Measurements from ENCODE around the gene ROR1. TPM values are rescaled to one million over a fixed set of nuclear protein-coding genes. Genes with fewer than 3 reads are reported as not detected.
A peak's percentile ranks its signal among the peaks of the same experiment; 100 is the strongest.

ROR1 gene
- total RNA-seq, 2 experiments from 2014 or later, result 0.10 to 0.14 TPM

DNA sequence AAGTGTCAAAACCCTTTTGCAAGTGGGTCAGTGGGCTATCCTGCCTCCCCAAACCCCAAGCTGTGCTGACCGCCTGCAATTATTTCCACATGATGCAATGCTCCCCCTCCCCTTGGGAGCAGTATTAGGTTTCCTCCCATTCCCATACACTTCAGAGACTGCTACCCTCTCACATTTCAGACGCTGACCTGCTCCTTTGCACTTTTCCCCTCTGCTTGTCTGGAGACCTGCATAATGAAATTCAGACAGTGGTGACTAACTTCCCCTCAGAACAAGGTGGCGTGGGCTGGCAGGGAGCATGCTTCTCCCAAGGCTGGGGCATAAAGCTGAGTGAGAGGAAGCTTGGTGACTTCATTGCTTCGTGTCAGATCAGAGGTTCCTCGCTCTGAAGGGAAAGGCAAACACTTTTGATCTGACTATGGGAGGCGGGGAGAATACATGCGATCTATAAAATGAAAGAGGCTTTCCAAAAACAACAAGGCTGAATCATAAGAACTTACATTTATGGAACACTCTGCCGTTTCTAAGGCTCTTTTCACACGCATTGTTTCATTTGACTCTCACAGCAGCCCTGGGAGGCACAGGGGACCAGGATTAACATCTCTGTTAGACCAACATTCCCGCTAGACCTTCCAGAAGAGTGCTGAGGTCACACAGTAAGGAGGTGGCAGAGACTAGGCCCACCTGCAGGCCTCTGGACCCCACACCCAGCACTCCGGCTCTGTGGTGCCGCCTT lies 27.5 kb upstream of the ROR1 start:
- H3K9me3 Mint-ChIP-seq, result no peaks in the 10 kb centered on the region
- intact Hi-C loops (cut with micrococcal nuclease), result loop anchor here (1.0 kb wide), 1 partner anchor 54 kb away; no protein-coding TSS in a partner anchor
- H3K27me3 Mint-ChIP-seq (ENCODE audit: low read depth), result peaks cover 11% of the 10 kb centered on the region
- CTCF ChIA-PET, result no interaction called here
- peak overlapping the region; percentile 78 for H3K27ac Mint-ChIP-seq
- no peak overlapping the region for H3K4me3 Mint-ChIP-seq
- no peaks in the 10 kb centered on the region for H3K36me3 Mint-ChIP-seq (ENCODE audit: low read depth)
- peak; percentile 82 for DNase-seq
- peaks cover 21% of the 10 kb centered on the region for H3K4me1 Mint-ChIP-seq (ENCODE audit: low read depth)

GRCh38 chr1:63747445-63747844 lies 26.4 kb upstream of the ROR1 start:
- no peaks in the 10 kb centered on the region for H3K9me3 Mint-ChIP-seq
- H3K4me3 Mint-ChIP-seq, result no peak overlapping the region
- H3K4me1 Mint-ChIP-seq (ENCODE audit: low read depth), result peaks cover 19% of the 10 kb centered on the region
- H3K27me3 Mint-ChIP-seq (ENCODE audit: low read depth), result peaks cover 15% of the 10 kb centered on the region
- CTCF ChIA-PET, result interaction anchor here (0.8 to 1.5 kb wide), 2 partner anchors 55 to 390 kb away, joined by 3 read pairs; no protein-coding TSS in a partner anchor
- intact Hi-C loops (cut with micrococcal nuclease), result no loop called here
- no peak for DNase-seq
- no peaks in the 10 kb centered on the region for H3K36me3 Mint-ChIP-seq (ENCODE audit: low read depth)
- H3K27ac Mint-ChIP-seq, result no peak overlapping the region

- no peak overlapping the region for H3K4me3 Mint-ChIP-seq
- no peaks in the 10 kb centered on the region for H3K9me3 Mint-ChIP-seq
- H3K36me3 Mint-ChIP-seq (ENCODE audit: low read depth), result no peaks in the 10 kb centered on the region
- intact Hi-C loops (cut with micrococcal nuclease), result no loop called here
- H3K27ac Mint-ChIP-seq, result no peak overlapping the region
- peaks cover 12% of the 10 kb centered on the region for H3K27me3 Mint-ChIP-seq (ENCODE audit: low read depth)
- peaks cover 14% of the 10 kb centered on the region for H3K4me1 Mint-ChIP-seq (ENCODE audit: low read depth)
- no peak for DNase-seq
- CTCF ChIA-PET, result interaction anchor here (0.8 to 1.5 kb wide), 2 partner anchors 56 to 389 kb away, joined by 3 read pairs; no protein-coding TSS in a partner anchor
Observed at GRCh38 chr1:63748046-63748580, 25.7 kb upstream of the ROR1 start.

GRCh38 chr1:63748641-63749040 lies 25.2 kb upstream of the ROR1 start:
- CTCF ChIA-PET, result interaction anchor here (1.5 kb wide), 1 partner anchor 389 kb away, joined by 3 read pairs; no protein-coding TSS in a partner anchor
- no peak overlapping the region for H3K4me3 Mint-ChIP-seq
- H3K27me3 Mint-ChIP-seq (ENCODE audit: low read depth), result peaks cover 11% of the 10 kb centered on the region
- intact Hi-C loops (cut with micrococcal nuclease), result no loop called here
- H3K36me3 Mint-ChIP-seq (ENCODE audit: low read depth), result no peaks in the 10 kb centered on the region
- DNase-seq, result no peak
- H3K4me1 Mint-ChIP-seq (ENCODE audit: low read depth), result peaks cover 13% of the 10 kb centered on the region
- no peaks in the 10 kb centered on the region for H3K9me3 Mint-ChIP-seq
- no peak overlapping the region for H3K27ac Mint-ChIP-seq

DNA sequence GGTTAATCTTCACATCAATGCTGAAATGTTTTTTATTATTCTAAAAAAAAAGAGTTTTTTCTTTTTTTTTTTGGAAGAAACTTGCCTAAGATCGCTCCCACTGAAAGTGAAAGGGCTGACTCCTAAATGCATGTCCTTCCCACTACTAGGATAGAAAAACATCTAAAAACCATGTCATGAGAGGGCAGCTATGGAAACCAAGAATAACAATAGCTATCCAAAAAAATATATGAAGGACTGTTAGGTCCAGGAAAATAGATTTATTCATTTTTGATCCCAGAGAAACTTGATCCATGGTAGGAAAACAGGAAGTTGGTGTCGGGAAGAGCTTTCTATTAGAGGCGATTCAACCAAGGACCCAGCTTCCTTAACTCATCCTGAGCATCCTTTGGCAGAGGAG lies 23.1 kb upstream of the ROR1 start:
- Mint-ChIP-seq H3K4me1 (ENCODE audit: low read depth) (peaks cover 11% of the 10 kb centered on the region), H3K36me3 (ENCODE audit: low read depth) (no peaks in the 10 kb centered on the region), H3K9me3 (no peaks in the 10 kb centered on the region), H3K4me3 (no peak overlapping the region), H3K27ac (no peak overlapping the region), H3K27me3 (ENCODE audit: low read depth) (peaks cover 11% of the 10 kb centered on the region)
- CTCF ChIA-PET, result interaction anchor here (0.6 to 1.0 kb wide), 2 partner anchors 25 to 35 kb away, joined by 3 to 5 read pairs; no protein-coding TSS in a partner anchor
- intact Hi-C loops (cut with micrococcal nuclease), result no loop called here
- no peak for DNase-seq

DNA sequence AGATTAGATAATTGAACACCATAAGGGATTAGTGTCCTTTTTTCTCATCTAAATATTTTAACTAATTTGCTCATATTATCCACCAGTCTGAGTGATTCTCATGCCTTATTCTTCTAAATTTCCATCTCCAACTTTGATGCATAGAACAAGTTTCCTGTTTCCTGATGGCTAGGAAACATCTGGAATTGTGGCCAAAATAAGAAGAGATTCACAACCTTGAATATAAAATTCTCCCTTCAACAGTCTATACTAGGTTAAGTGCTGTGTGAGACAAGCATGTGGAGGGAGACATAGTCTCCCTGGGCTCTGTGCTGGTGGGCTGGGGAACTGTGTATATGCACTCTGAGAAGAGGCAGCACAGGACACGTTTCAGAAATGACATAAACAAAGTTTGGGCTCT lies 21.6 kb upstream of the ROR1 start:
- Mint-ChIP-seq H3K27me3 (ENCODE audit: low read depth) (peaks cover 11% of the 10 kb centered on the region), H3K4me3 (no peak overlapping the region), H3K27ac (no peak overlapping the region), H3K36me3 (ENCODE audit: low read depth) (no peaks in the 10 kb centered on the region), H3K4me1 (ENCODE audit: low read depth) (peaks cover 5% of the 10 kb centered on the region), H3K9me3 (no peaks in the 10 kb centered on the region)
- CTCF ChIA-PET, result no interaction called here
- intact Hi-C loops (cut with micrococcal nuclease), result no loop called here
- DNase-seq, result no peak

DNA sequence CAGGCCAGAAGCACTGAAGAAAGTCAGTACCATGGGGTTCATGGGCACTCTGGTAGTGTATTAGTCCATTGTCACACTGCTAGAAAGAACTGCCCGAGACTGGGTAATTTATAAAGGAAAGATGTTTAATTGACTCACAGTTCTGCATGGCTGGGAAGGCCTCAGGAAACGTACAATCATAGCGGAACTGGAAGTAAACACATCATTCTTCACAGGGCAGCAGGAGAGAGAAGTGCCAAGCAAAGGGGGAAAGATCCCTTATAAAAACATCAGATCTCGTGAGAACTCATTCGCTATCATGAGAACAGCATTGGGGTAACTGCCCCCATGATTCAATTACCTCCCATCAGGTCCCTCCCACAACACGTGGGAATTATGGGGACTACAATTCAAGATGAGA lies 20.2 kb upstream of the ROR1 start:
- intact Hi-C loops (cut with micrococcal nuclease), result no loop called here
- Mint-ChIP-seq H3K36me3 (ENCODE audit: low read depth) (no peaks in the 10 kb centered on the region), H3K27me3 (ENCODE audit: low read depth) (peaks cover 8% of the 10 kb centered on the region), H3K27ac (no peak overlapping the region), H3K9me3 (no peaks in the 10 kb centered on the region), H3K4me1 (ENCODE audit: low read depth) (no peaks in the 10 kb centered on the region), H3K4me3 (no peak overlapping the region)
- no peak for DNase-seq
- CTCF ChIA-PET, result no interaction called here

DNA sequence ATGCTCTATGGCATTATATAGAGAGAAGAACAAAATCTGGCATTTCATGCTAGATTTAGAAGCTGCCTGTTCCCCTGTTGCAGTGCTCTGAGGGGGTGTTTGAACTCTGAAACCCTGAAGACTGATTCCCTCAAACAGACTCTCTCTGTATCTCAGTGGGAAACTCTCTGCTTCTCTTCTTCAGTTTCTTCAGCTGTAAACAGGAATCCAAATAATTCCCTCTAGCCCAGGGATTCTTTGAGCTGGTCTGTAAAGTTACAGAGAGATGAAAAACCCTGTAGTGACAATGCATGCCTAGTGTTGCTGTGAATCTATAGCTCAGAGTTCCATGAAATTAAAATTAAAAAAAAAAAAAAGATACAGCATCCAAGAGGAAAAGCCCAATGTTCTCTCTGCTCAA lies 17.0 kb upstream of the ROR1 start:
- no peaks in the 10 kb centered on the region for H3K9me3 Mint-ChIP-seq
- H3K27me3 Mint-ChIP-seq (ENCODE audit: low read depth), result peaks cover 4% of the 10 kb centered on the region
- no peak overlapping the region for H3K27ac Mint-ChIP-seq
- no peak for DNase-seq
- H3K36me3 Mint-ChIP-seq (ENCODE audit: low read depth), result no peaks in the 10 kb centered on the region
- CTCF ChIA-PET, result interaction anchor here (0.6 kb wide), 1 partner anchor 65 kb away, joined by 5 read pairs; no protein-coding TSS in a partner anchor
- H3K4me1 Mint-ChIP-seq (ENCODE audit: low read depth), result no peaks in the 10 kb centered on the region
- intact Hi-C loops (cut with micrococcal nuclease), result no loop called here
- no peak overlapping the region for H3K4me3 Mint-ChIP-seq

DNA sequence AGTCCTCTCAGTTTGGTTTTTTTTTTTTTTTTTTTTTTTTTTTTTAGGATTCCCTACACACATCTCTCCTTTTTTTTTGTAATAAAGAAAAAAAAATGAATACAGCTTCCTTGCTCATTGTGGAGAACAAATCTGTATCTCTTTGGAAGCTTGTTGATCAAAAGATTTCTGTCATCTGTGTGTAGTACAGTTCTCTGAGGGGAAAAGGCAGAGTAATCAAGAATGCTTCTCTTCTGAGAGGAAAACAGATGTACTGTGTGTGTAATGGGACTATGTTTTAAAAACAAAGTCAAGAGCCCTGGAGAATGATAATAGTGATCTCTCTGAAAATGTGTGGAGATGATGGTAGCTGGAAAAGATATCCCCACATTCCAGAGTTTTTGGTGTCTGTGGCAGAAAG lies 16.5 kb upstream of the ROR1 start:
- no peak overlapping the region for H3K4me3 Mint-ChIP-seq
- CTCF ChIA-PET, result interaction anchor here (0.6 kb wide), 1 partner anchor 66 kb away, joined by 5 read pairs; no protein-coding TSS in a partner anchor
- no peaks in the 10 kb centered on the region for H3K36me3 Mint-ChIP-seq (ENCODE audit: low read depth)
- no peak for DNase-seq
- H3K27ac Mint-ChIP-seq, result no peak overlapping the region
- no peaks in the 10 kb centered on the region for H3K4me1 Mint-ChIP-seq (ENCODE audit: low read depth)
- H3K27me3 Mint-ChIP-seq (ENCODE audit: low read depth), result no peaks in the 10 kb centered on the region
- no peaks in the 10 kb centered on the region for H3K9me3 Mint-ChIP-seq
- intact Hi-C loops (cut with micrococcal nuclease), result no loop called here

- no peaks in the 10 kb centered on the region for H3K4me1 Mint-ChIP-seq (ENCODE audit: low read depth)
- DNase-seq, result no peak
- intact Hi-C loops (cut with micrococcal nuclease), result no loop called here
- H3K9me3 Mint-ChIP-seq, result no peaks in the 10 kb centered on the region
- no peak overlapping the region for H3K4me3 Mint-ChIP-seq
- no peaks in the 10 kb centered on the region for H3K27me3 Mint-ChIP-seq (ENCODE audit: low read depth)
- no peak overlapping the region for H3K27ac Mint-ChIP-seq
- no peaks in the 10 kb centered on the region for H3K36me3 Mint-ChIP-seq (ENCODE audit: low read depth)
- CTCF ChIA-PET, result no interaction called here
Observed at GRCh38 chr1:63758791-63759190, 15.0 kb upstream of the ROR1 start.

- no peak overlapping the region for H3K27ac Mint-ChIP-seq
- no peaks in the 10 kb centered on the region for H3K36me3 Mint-ChIP-seq (ENCODE audit: low read depth)
- no peak for DNase-seq
Observed at GRCh38 chr1:63759778-63760177, 14.0 kb upstream of the ROR1 start.

DNA sequence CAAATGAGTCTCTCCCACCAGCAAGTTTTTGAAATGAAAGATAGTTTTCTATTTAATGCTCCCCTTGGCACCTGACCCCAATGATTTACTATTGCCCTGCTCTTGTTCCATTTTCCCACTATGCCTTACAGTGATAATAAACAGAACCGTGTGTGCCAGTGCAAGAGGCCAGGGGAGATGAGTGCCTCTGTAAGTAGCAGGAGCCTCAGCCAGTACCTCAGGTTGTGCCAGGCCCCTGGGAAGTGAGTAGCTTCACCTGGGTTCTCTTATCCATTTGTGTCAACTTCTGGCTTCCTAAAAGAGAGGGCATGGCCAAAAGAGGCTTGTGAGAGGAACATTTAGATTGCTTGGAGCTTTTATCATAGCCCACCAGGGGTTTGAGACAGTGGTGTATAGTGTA lies 3.4 kb upstream of the ROR1 start:
- Mint-ChIP-seq H3K36me3 (ENCODE audit: low read depth) (no peaks in the 10 kb centered on the region), H3K27ac (no peak overlapping the region), H3K4me3 (no peak overlapping the region), H3K4me1 (ENCODE audit: low read depth) (peaks cover 17% of the 10 kb centered on the region), H3K9me3 (no peaks in the 10 kb centered on the region), H3K27me3 (ENCODE audit: low read depth) (peaks cover 31% of the 10 kb centered on the region)
- intact Hi-C loops (cut with micrococcal nuclease), result loop anchor here (5.0 to 10.0 kb wide), 4 partner anchors 78 to 446 kb away; partner anchors contain the start of gene FOXD3
- DNase-seq, result no peak
- CTCF ChIA-PET, result no interaction called here

More at GRCh38 chr1:63759778-63760177, 14.0 kb upstream of the ROR1 start:
- Mint-ChIP-seq H3K4me1 (ENCODE audit: low read depth) (no peaks in the 10 kb centered on the region), H3K9me3 (peaks cover 4% of the 10 kb centered on the region), H3K4me3 (no peak overlapping the region), H3K27me3 (ENCODE audit: low read depth) (no peaks in the 10 kb centered on the region)
- CTCF ChIA-PET, result interaction anchor here (0.6 kb wide), 1 partner anchor 529 kb away, joined by 3 read pairs; no protein-coding TSS in a partner anchor
- intact Hi-C loops (cut with micrococcal nuclease), result no loop called here

Measured in activated naive CD4-positive, alpha-beta T cell treated with anti-CD3 and anti-CD28 coated beads for 36 hours (primary cell).